Mammary epithelial cell (primary cell): ENCODE measurements around the gene PRODH.
"Not testable (repeated sequence)": the region's sequence is repeated elsewhere in the genome, so short reads cannot be mapped to it uniquely, and the experiment has no call there.

Source experiments
- EZH2 ChIP-seq: IDR thresholded peaks from 2 replicates; pipeline ENCODE4 v1.6.1; 2012; ENCODE audit warnings: low read length, inconsistent platforms, borderline replicate concordance
- TF ChIP-seq, protein P1 (sequence below), 2 donors: IDR thresholded peaks in 1 of 2; conservative IDR thresholded peaks in 1 of 2; 2 replicates each; pipeline ENCODE4 v1.5.1; 2011 to 2012; ENCODE audit warnings: inconsistent platforms in 2 of 2, low read length in 2 of 2, mild to moderate bottlenecking in 2 of 2, control low read depth in 1 of 2, low read depth in 1 of 2; ENCODE audit not compliant: insufficient read depth in 1 of 2; ENCODE audit errors: extremely low read depth in 1 of 2

DNA sequence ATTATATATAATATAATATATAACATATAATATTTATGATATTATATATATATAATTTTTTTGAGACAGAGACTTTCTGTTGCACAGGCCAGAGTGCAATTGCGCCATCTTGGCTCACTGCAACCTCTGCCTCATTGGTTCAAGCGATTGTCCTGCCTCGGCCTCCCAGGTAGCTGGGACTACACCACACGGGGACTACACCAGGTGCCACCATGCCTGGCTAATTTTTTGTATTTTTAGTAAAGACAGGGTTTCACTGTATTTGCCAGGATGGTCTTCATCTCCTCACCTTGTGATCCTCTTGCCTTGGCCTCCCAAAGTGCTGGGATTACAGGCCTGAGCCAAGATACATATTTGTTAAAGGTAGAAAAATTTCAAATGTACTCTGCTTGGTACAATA is 42.3 kb downstream of the PRODH start:
- TF ChIP-seq, protein P1, sequence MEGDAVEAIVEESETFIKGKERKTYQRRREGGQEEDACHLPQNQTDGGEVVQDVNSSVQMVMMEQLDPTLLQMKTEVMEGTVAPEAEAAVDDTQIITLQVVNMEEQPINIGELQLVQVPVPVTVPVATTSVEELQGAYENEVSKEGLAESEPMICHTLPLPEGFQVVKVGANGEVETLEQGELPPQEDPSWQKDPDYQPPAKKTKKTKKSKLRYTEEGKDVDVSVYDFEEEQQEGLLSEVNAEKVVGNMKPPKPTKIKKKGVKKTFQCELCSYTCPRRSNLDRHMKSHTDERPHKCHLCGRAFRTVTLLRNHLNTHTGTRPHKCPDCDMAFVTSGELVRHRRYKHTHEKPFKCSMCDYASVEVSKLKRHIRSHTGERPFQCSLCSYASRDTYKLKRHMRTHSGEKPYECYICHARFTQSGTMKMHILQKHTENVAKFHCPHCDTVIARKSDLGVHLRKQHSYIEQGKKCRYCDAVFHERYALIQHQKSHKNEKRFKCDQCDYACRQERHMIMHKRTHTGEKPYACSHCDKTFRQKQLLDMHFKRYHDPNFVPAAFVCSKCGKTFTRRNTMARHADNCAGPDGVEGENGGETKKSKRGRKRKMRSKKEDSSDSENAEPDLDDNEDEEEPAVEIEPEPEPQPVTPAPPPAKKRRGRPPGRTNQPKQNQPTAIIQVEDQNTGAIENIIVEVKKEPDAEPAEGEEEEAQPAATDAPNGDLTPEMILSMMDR (conservative IDR thresholded peaks at IDR 0.05 in 1 of 2, IDR thresholded peaks at IDR 0.05 in 1 of 2; ENCODE audit: extremely low read depth in 1 of 2, insufficient read depth in 1 of 2, low read depth in 1 of 2, low read length in 2 of 2), result not testable (repeated sequence)
- not testable (repeated sequence) for TF ChIP-seq EZH2
